Glutamatergic neuron (in vitro differentiated cells): ENCODE results near the gene DDX31. TPM values are rescaled to one million over a fixed set of nuclear protein-coding genes. Genes with fewer than 3 reads are reported as not detected.
A peak's percentile ranks its signal among the peaks of the same experiment; 100 is the strongest.

Experiments used
- DNase-seq: peaks from one replicate; pipeline ENCODE4 v3.0.0; 2022
- H3K27ac Mint-ChIP-seq: one replicate; pipeline ENCODE4 v1.8.0; 2020; ENCODE audit warnings: mild to moderate bottlenecking, mixed read lengths, inconsistent platforms; ENCODE audit not compliant: unreplicated experiment
- H3K27me3 Mint-ChIP-seq: one replicate; pipeline ENCODE4 v1.8.0; 2020; ENCODE audit warnings: mild to moderate bottlenecking, moderate library complexity, mixed read lengths, inconsistent platforms; ENCODE audit not compliant: unreplicated experiment
- H3K36me3 Mint-ChIP-seq: one replicate; pipeline ENCODE4 v1.8.0; 2020; ENCODE audit warnings: mild to moderate bottlenecking, mixed read lengths, inconsistent platforms; ENCODE audit not compliant: unreplicated experiment
- H3K4me1 Mint-ChIP-seq: one replicate; pipeline ENCODE4 v1.8.0; 2020; ENCODE audit warnings: mild to moderate bottlenecking, low read depth, mixed read lengths, inconsistent platforms; ENCODE audit not compliant: unreplicated experiment
- H3K4me3 Mint-ChIP-seq: one replicate; pipeline ENCODE4 v1.8.0; 2020; ENCODE audit warnings: mild to moderate bottlenecking, mixed read lengths, inconsistent platforms; ENCODE audit not compliant: unreplicated experiment
- H3K9me3 Mint-ChIP-seq: one replicate; pipeline ENCODE4 v1.8.0; 2020; ENCODE audit warnings: mild to moderate bottlenecking, moderate library complexity, mixed read lengths, inconsistent platforms; ENCODE audit not compliant: unreplicated experiment
- total RNA-seq: library from RNA; stranded (reverse); fragmentation: NEBNext Ultra II Directional; extraction: Animal tissue kit (Norgen Biotek cat#: 25700); gene quantifications from one replicate; pipeline ENCODE4 v1.2.1, GENCODE V29; 2021; ENCODE audit not compliant: unreplicated experiment
- TF ChIP-seq, protein P1 (sequence below): fragments of 200-600 bp; sonication (generic); IDR thresholded peaks from one replicate; pipeline ENCODE4 v1.5.0; 2021; ENCODE audit not compliant: partially characterized antibody, unreplicated experiment

DDX31 gene
- total RNA-seq, 1 donor from 2014 or later = 8.7 TPM

DNA sequence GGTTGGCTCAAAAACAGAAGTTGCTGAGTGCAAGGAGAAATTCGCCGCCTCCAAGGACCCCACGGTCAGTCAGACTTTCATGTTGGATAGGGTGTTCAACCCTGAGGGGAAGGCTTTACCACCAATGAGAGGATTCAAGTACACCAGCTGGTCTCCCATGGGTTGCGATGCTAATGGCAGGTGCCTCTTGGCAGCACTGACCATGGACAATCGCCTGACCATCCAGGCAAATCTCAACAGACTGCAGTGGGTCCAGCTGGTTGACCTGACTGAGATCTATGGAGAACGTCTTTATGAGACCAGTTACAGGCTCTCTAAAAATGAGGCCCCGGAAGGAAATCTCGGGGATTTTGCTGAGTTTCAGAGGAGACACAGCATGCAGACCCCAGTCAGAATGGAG is 8.2 kb upstream of the DDX31 start:
- Mint-ChIP-seq H3K4me3 (no peak overlapping the region), H3K36me3 (no peaks in the 10 kb centered on the region)

DNA sequence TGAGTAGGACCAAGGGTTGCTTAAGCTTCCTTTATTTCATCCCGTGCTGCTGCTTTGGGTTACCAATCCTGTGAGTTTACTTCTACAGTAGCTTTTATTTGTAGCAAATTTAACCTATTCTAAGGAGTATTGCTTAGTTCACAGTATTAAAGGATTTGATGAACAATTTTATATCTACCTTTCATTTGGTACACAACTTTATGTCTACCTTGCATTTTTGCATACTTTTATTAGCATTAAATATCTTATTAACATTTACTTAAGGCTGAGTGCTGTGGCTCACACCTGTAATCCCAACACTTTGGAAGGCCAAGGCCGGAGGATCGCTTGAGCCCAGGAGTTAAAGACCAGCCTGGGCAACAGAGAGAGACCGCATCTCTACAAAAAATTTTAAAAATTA is 4.7 kb upstream of the DDX31 start:
- H3K27ac Mint-ChIP-seq = no peak overlapping the region
- H3K4me1 Mint-ChIP-seq = peaks cover 13% of the 10 kb centered on the region
- H3K9me3 Mint-ChIP-seq = peaks cover 3% of the 10 kb centered on the region
- DNase-seq = no peak
- TF ChIP-seq, protein P1, sequence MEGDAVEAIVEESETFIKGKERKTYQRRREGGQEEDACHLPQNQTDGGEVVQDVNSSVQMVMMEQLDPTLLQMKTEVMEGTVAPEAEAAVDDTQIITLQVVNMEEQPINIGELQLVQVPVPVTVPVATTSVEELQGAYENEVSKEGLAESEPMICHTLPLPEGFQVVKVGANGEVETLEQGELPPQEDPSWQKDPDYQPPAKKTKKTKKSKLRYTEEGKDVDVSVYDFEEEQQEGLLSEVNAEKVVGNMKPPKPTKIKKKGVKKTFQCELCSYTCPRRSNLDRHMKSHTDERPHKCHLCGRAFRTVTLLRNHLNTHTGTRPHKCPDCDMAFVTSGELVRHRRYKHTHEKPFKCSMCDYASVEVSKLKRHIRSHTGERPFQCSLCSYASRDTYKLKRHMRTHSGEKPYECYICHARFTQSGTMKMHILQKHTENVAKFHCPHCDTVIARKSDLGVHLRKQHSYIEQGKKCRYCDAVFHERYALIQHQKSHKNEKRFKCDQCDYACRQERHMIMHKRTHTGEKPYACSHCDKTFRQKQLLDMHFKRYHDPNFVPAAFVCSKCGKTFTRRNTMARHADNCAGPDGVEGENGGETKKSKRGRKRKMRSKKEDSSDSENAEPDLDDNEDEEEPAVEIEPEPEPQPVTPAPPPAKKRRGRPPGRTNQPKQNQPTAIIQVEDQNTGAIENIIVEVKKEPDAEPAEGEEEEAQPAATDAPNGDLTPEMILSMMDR = no peak
- no peak overlapping the region for H3K4me3 Mint-ChIP-seq
- H3K27me3 Mint-ChIP-seq = peaks cover 4% of the 10 kb centered on the region
- no peaks in the 10 kb centered on the region for H3K36me3 Mint-ChIP-seq

More for the DNA sequence above, 8.2 kb upstream of the DDX31 start:
- Mint-ChIP-seq H3K27ac (no peak overlapping the region), H3K4me1 (peaks cover 4% of the 10 kb centered on the region), H3K27me3 (no peaks in the 10 kb centered on the region), H3K9me3 (no peaks in the 10 kb centered on the region)
- TF ChIP-seq, protein P1 = no peak
- DNase-seq = no peak

DNA sequence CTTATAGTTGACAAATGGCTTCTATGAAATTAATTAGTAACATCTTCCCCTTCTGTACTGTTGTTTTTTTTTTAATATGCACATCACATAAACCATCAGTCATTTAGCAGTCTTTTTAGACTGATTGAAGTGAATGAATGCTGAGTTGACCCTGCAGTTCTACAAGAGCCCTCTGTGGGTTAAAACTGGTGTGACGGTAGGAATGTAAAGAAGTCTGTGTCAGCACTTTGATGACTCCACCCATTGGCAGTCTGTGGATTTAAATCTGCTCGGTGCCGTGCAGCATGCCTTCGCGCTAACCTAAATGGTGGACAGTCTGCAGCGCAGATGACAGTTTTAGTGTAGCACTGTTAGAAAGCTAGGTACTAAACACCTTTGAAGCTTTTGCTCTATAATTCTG is 3.6 kb upstream of the DDX31 start:
- H3K36me3 Mint-ChIP-seq = no peaks in the 10 kb centered on the region
- no peak for DNase-seq
- TF ChIP-seq, protein P1 = peak; percentile 19
- H3K27ac Mint-ChIP-seq = no peak overlapping the region
- peaks cover 13% of the 10 kb centered on the region for H3K4me1 Mint-ChIP-seq
- H3K9me3 Mint-ChIP-seq = peaks cover 5% of the 10 kb centered on the region
- H3K27me3 Mint-ChIP-seq = peaks cover 4% of the 10 kb centered on the region
- H3K4me3 Mint-ChIP-seq = peak overlapping the region; percentile 50

DNA sequence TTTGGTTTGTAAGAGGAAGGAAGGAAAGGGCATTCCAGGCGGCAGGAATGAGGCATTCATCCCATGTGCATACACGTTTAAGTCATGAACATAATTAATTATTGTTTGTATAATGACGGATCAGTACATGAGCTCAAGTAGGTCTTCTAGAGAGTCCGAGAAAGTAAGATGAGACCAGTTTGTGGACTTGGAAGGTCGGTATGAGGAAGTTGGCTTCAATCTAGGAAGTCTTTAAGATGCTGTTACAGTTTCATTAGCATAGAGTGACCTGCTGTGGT is 2.6 kb upstream of the DDX31 start:
- TF ChIP-seq, protein P1 = no peak
- H3K36me3 Mint-ChIP-seq = no peaks in the 10 kb centered on the region
- H3K27me3 Mint-ChIP-seq = peaks cover 4% of the 10 kb centered on the region
- H3K4me1 Mint-ChIP-seq = peaks cover 13% of the 10 kb centered on the region
- peak overlapping the region; percentile 39 for H3K4me3 Mint-ChIP-seq
- no peak overlapping the region for H3K27ac Mint-ChIP-seq
- DNase-seq = no peak
- H3K9me3 Mint-ChIP-seq = peaks cover 5% of the 10 kb centered on the region

DNA sequence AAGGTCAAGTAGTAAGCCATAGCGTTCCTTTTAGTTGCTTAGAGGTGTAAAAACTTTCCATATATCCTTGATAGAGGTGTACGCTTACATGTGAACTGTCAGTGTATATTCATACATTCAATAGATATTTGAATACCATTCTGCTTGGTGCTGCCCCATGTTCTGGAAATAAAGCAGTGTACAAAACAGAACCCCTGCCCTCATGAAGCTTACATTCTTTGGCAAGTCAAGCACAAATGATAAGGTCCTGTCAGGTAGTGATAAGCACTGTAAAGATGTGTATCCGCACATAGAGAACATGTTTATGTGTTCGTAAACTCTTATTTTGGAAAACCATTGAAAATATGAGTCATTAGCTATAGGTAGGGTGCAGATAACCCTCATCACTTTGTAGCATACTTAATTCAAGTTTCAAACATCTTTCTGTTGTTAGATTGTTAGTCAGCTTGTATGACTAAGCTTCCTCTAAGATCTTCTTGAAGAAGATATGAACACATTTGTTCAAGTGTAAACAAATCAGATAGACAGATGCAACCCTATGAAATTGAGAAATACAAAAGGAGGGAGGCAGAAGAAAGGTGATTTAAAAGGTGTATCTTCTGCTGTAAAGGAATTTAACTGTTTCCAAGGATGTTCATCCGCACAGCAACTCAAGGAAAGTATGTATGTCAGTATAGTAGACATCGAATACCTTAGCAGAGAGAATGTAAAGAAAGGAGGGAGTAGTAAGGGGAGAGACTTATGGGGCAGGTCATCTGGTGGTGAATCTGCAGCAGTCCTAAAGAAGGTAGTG is 2.0 kb upstream of the DDX31 start:
- Mint-ChIP-seq H3K4me3 (peak overlapping the region; percentile 94), H3K36me3 (no peaks in the 10 kb centered on the region), H3K9me3 (peaks cover 5% of the 10 kb centered on the region), H3K4me1 (peaks cover 13% of the 10 kb centered on the region), H3K27ac (peak overlapping the region; percentile 65), H3K27me3 (peaks cover 4% of the 10 kb centered on the region)
- DNase-seq = no peak
- TF ChIP-seq, protein P1 = no peak
